ENCODE results near the gene ZNF648. TPM values are rescaled to one million over a fixed set of nuclear protein-coding genes. Genes with fewer than 3 reads are reported as not detected.
"Not testable (repeated sequence)": the region's sequence is repeated elsewhere in the genome, so short reads cannot be mapped to it uniquely, and the experiment has no call there.

Gene ZNF648
- not detected in 2 replicates for total RNA-seq (2014; rRNA removed; shearing (Covaris generic))

GRCh38 chr1:182061594-182061993 lies at the start of gene ZNF648:
Gene ZNF648, minus strand, starts transcription at chr1:182061712. Its CDS starts 3,702 bp downstream, at chr1:182058010.
- DNase-seq (ENCODE audit: low spot score) = no peak

GRCh38 chr1:182110635-182111034 lies 49.1 kb upstream of the ZNF648 start:
- DNase-seq (ENCODE audit: low spot score) = no peak

- DNase-seq (ENCODE audit: low spot score) = no peak
Measured at GRCh38 chr1:182109771-182110170, 48.3 kb upstream of the ZNF648 start.

- DNase-seq (ENCODE audit: low spot score) = peak; percentile 7
Measured at GRCh38 chr1:182107209-182107608, 45.7 kb upstream of the ZNF648 start.

GRCh38 chr1:182102043-182102416 lies 40.5 kb upstream of the ZNF648 start:
- no peak for DNase-seq (ENCODE audit: low spot score)

GRCh38 chr1:182101415-182102042 lies 40.0 kb upstream of the ZNF648 start:
- DNase-seq (ENCODE audit: low spot score) = no peak

- DNase-seq (ENCODE audit: low spot score) = no peak
Measured at GRCh38 chr1:182098301-182098700, 36.8 kb upstream of the ZNF648 start.

- no peak for DNase-seq (ENCODE audit: low spot score)
Measured at GRCh38 chr1:182095946-182096345, 34.4 kb upstream of the ZNF648 start.

GRCh38 chr1:182094514-182095005 lies 33.0 kb upstream of the ZNF648 start:
- not testable (repeated sequence) for DNase-seq (ENCODE audit: low spot score)

- DNase-seq (ENCODE audit: low spot score) = no peak
Measured at GRCh38 chr1:182093781-182094180, 32.3 kb upstream of the ZNF648 start.

- DNase-seq (ENCODE audit: low spot score) = no peak
Measured at GRCh38 chr1:182092336-182092735, 30.8 kb upstream of the ZNF648 start.

GRCh38 chr1:182091083-182091482 lies 29.6 kb upstream of the ZNF648 start:
- DNase-seq (ENCODE audit: low spot score) = no peak

GRCh38 chr1:182087719-182088350 lies 26.3 kb upstream of the ZNF648 start:
- DNase-seq (ENCODE audit: low spot score) = no peak

- no peak for DNase-seq (ENCODE audit: low spot score)
Measured at GRCh38 chr1:182087304-182087703, 25.8 kb upstream of the ZNF648 start.

- DNase-seq (ENCODE audit: low spot score) = no peak
Measured at GRCh38 chr1:182086620-182087019, 25.1 kb upstream of the ZNF648 start.

GRCh38 chr1:182086136-182086535 lies 24.6 kb upstream of the ZNF648 start:
- no peak for DNase-seq (ENCODE audit: low spot score)

- no peak for DNase-seq (ENCODE audit: low spot score)
Measured at GRCh38 chr1:182085726-182086125, 24.2 kb upstream of the ZNF648 start.

- peak; percentile 60 for DNase-seq (ENCODE audit: low spot score)
Measured at GRCh38 chr1:182084487-182085316, 23.2 kb upstream of the ZNF648 start.

GRCh38 chr1:182083851-182084486 lies 22.5 kb upstream of the ZNF648 start:
- no peak for DNase-seq (ENCODE audit: low spot score)

- peak; percentile 45 for DNase-seq (ENCODE audit: low spot score)
Measured at GRCh38 chr1:182080955-182081582, 19.6 kb upstream of the ZNF648 start.

- DNase-seq (ENCODE audit: low spot score) = no peak
Measured at GRCh38 chr1:182080040-182080439, 18.5 kb upstream of the ZNF648 start.

- no peak for DNase-seq (ENCODE audit: low spot score)
Measured at GRCh38 chr1:182071924-182072323, 10.4 kb upstream of the ZNF648 start.

Data from A172 (cell line).